AG04450 (cell line): ENCODE measurements around the gene SLC5A10. TPM values are rescaled to one million over a fixed set of nuclear protein-coding genes. Genes with fewer than 3 reads are reported as not detected.

ENCODE experiments used
- CTCF ChIA-PET: fragments of 300-600, 350-600 bp; formaldehyde crosslinking; extraction: SDS; loops from one replicate; lab custom pipeline; 2022; ENCODE audit warnings: antibody characterized with exemption, inconsistent platforms; lab: Charles Lee
- POLR2A ChIA-PET: fragments of 350-600 bp; formaldehyde crosslinking; extraction: SDS; loops from one replicate; lab custom pipeline; 2021; ENCODE audit warnings: antibody characterized with exemption, inconsistent platforms; lab: Yijun Ruan, JAX
- DNase-seq: peaks from one replicate; pipeline ENCODE4 v3.0.0-alpha.2; 2011; ENCODE audit warnings: low read depth, low spot score
- H3K27ac ChIP-seq: one replicate; pipeline ENCODE4 v1.5.1; 2012; ENCODE audit warnings: low read depth, low read length, control low read depth
- H3K27me3 ChIP-seq: one replicate; pipeline ENCODE4 v1.6.0; 2012; ENCODE audit warnings: low read length; ENCODE audit not compliant: control insufficient read depth, insufficient read depth
- H3K4me3 ChIP-seq: 2 replicates; pipeline ENCODE4 v1.5.1; 2011; ENCODE audit warnings: mild to moderate bottlenecking, low read depth, low read length, control low read depth
- H3K9me3 ChIP-seq: 2 replicates; pipeline ENCODE4 v1.5.1; 2012; ENCODE audit warnings: low read length; ENCODE audit not compliant: control insufficient read depth, insufficient read depth
- polyA plus RNA-seq: library from polyadenylated mRNA; depleted of rRNA; stranded (reverse); fragments of >200 nt; gene quantifications from 2 replicates; pipeline ENCODE4 v1.2.3, GENCODE V29; 2011
- TF ChIP-seq, protein P1 (sequence below): IDR thresholded peaks from 2 replicates; pipeline ENCODE4 v1.5.1; 2011; ENCODE audit warnings: low read depth, low read length, control low read depth, inconsistent platforms

Gene SLC5A10
- polyA plus RNA-seq, 1 experiment: not detected

DNA sequence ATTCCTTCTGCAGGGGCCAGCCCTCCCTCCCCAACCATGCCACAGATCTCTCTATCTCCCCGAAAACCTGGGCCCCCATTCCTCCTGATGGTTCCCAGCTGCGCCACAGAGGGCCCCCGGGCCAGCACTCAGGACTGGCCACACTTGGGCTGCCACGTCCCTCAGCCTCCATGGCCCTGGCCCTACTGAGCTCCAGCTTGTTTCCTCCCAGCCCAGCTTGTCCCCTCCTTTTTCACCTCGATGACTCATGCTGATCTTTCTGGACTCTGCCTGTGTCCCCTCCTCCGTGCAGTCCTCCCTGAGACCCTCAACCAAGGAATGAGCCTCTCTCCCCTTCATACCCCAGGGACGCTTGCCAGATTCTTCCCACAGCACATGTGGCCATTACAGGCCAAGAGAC is 63.5 kb downstream of the SLC5A10 start:
- TF ChIP-seq, protein P1, sequence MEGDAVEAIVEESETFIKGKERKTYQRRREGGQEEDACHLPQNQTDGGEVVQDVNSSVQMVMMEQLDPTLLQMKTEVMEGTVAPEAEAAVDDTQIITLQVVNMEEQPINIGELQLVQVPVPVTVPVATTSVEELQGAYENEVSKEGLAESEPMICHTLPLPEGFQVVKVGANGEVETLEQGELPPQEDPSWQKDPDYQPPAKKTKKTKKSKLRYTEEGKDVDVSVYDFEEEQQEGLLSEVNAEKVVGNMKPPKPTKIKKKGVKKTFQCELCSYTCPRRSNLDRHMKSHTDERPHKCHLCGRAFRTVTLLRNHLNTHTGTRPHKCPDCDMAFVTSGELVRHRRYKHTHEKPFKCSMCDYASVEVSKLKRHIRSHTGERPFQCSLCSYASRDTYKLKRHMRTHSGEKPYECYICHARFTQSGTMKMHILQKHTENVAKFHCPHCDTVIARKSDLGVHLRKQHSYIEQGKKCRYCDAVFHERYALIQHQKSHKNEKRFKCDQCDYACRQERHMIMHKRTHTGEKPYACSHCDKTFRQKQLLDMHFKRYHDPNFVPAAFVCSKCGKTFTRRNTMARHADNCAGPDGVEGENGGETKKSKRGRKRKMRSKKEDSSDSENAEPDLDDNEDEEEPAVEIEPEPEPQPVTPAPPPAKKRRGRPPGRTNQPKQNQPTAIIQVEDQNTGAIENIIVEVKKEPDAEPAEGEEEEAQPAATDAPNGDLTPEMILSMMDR: no peak
- Histone ChIP-seq H3K27ac (no peak overlapping the region), H3K27me3 (no peaks in the 10 kb centered on the region), H3K9me3 (no peaks in the 10 kb centered on the region; the same call in 1 of the 2 replicates), H3K4me3 (no peak overlapping the region)
- DNase-seq: no peak
- CTCF ChIA-PET: no interaction called here
- POLR2A ChIA-PET: no interaction called here

DNA sequence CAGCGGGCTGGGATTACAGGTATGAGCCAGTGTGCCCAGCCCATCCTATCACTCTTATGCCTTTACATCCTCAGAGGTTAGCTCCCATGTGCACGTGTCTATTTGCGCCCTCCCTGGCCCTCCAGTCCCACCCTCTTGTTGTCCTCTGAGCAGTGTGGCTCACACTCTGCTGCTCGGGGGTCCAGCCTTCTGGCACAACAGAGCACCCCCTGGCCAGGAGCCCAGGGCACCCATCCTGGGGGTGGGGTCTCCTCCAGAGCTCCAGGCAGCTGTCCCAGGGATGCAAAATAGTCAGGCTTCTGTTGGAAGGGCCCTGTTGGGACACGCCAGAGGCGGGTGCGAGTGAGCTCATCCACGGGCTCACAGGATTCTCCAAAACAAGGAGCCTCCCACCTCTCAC is 64.3 kb downstream of the SLC5A10 start:
- ChIA-PET CTCF (no interaction called here), POLR2A (no interaction called here)
- TF ChIP-seq, protein P1: no peak
- Histone ChIP-seq H3K4me3 (no peak overlapping the region), H3K27me3 (no peaks in the 10 kb centered on the region), H3K9me3 (no peaks in the 10 kb centered on the region; the same call in 1 of the 2 replicates), H3K27ac (no peak overlapping the region)
- no peak for DNase-seq

DNA sequence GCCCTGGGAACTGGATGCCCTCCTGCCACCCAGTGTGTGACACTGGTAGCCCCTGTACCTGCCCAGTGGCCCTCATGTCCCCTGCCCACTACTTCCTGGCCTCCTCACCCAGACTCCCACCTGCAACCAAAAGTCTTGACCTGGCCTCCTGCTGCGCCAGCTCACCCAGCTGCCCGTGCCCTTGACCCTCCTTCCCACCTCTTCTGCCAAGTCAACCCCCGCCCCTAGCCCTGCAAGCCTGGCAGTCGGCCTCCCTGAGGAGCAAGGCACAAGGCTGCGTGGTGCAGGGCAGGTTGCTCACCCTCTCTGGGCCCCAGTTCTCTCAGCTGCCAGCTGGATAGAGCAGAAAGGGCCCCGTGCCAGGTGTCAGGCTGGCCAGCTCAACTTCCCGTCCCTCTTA is 64.9 kb downstream of the SLC5A10 start:
- TF ChIP-seq, protein P1: no peak
- CTCF ChIA-PET: no interaction called here
- no peak overlapping the region for H3K4me3 ChIP-seq
- POLR2A ChIA-PET: no interaction called here
- no peak overlapping the region for H3K27ac ChIP-seq
- H3K9me3 ChIP-seq: no peaks in the 10 kb centered on the region; the same call in 1 of the 2 replicates
- no peak for DNase-seq
- H3K27me3 ChIP-seq: no peaks in the 10 kb centered on the region

DNA sequence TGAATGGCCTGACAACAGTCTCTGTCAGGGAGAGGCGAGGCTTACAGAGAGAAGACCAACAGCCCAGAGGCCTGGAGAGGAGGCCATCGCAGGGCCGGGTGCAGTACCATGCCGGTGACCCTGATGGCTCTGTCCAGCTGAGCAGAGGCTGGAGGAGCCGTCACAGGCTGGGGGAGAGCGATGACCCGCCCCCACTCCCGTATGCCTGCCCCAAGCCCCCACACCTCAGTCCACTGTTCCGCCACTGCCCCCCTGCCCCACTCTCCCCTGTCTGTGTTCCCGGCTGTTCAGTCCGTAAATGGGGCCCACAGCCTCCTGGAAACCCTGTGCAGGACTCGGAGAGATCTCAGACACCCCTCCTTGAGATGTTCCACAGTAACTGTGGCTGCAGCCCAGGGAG is 65.4 kb downstream of the SLC5A10 start:
- TF ChIP-seq, protein P1: no peak
- H3K9me3 ChIP-seq: no peaks in the 10 kb centered on the region; the same call in 1 of the 2 replicates
- no peaks in the 10 kb centered on the region for H3K27me3 ChIP-seq
- CTCF ChIA-PET: no interaction called here
- no peak overlapping the region for H3K4me3 ChIP-seq
- no peak for DNase-seq
- no peak overlapping the region for H3K27ac ChIP-seq
- POLR2A ChIA-PET: no interaction called here

DNA sequence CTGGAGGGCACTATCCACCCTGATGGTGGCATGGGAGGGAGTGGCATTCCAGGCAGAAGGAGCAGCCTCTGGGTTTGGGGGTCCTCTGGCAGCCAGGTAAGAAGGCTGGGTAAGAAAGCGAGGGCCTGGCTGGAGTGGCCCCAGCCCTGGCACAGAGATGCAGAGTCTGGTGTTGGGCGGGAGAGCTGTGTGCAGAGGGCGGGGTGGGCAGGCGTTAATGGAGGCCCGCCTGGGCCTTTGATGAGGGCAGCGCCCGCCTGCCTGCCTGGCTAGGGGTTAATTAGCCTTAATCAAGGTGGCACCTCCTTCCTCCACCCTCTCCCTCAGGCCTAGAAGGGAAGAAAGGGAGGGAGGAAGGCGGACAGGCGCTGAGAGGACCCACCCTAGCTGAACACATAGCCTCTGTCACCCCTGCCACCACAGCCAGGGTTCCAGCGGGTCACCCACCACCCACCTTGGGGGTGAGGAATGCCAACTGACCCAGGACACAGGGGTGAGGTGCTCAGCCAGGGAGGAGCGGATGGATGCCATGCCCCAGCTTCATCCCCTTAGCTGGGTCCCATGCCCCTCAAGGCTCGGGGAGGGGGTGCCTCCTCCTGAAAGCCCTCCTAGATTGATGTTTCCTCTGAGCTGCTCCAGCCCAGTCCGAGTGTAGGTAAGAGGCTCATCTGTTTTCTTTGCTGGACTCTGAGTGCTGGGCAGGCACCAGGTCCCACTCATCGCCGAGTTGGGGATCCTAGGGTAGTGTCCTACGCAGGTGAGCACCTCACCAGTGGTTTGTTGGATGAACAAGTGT is 66.0 kb downstream of the SLC5A10 start:
- Histone ChIP-seq H3K4me3 (no peak overlapping the region), H3K9me3 (no peaks in the 10 kb centered on the region; the same call in 1 of the 2 replicates), H3K27ac (no peak overlapping the region), H3K27me3 (no peaks in the 10 kb centered on the region)
- no peak for DNase-seq
- ChIA-PET POLR2A (no interaction called here), CTCF (no interaction called here)
- TF ChIP-seq, protein P1: no peak
